GM23338 (cell line): Measurements from ENCODE around the gene RPIA.
"Not testable (repeated sequence)": the region's sequence is repeated elsewhere in the genome, so short reads cannot be mapped to it uniquely, and the experiment has no call there.

Source experiments
- CREB1 ChIP-seq: fragments of 250-450 bp; sonication (Bioruptor Pico); IDR thresholded peaks from 2 replicates; pipeline ENCODE4 v1.5.0; 2020; ENCODE audit warnings: low read depth, mild to moderate bottlenecking, moderate library complexity
- CTCF ChIP-seq, 2 experiments: fragments of 200-600 bp in 1 of 2; sonication (generic) in 1 of 2; conservative IDR thresholded peaks; 2 replicates each; pipeline versions ENCODE4 v1.5.1 to v1.6.1; 2016 to 2017; ENCODE audit warnings: antibody characterized with exemption in 2 of 2, low read depth in 2 of 2, mild to moderate bottlenecking in 2 of 2, moderate library complexity in 1 of 2
- ETS1 ChIP-seq: IDR thresholded peaks from 2 replicates; pipeline ENCODE4 v1.6.1; 2016; ENCODE audit warnings: antibody characterized with exemption
- EZH2 ChIP-seq: fragments of 200-600 bp; sonication (generic); IDR thresholded peaks from one replicate; pipeline ENCODE4 v1.8.0; 2017; ENCODE audit warnings: antibody characterized with exemption, mild to moderate bottlenecking, low read depth; ENCODE audit not compliant: unreplicated experiment
- EZH2phosphoT487 ChIP-seq: fragments of 200-600 bp; sonication (generic); IDR thresholded peaks from one replicate; pipeline ENCODE4 v1.8.1; 2018; ENCODE audit warnings: antibody characterized with exemption; ENCODE audit not compliant: unreplicated experiment
- JUNB ChIP-seq: IDR thresholded peaks from one replicate; pipeline ENCODE4 v1.6.1; 2016; ENCODE audit warnings: antibody characterized with exemption; ENCODE audit not compliant: unreplicated experiment
- NANOG ChIP-seq: IDR thresholded peaks from 2 replicates; pipeline ENCODE4 v1.6.1; 2016; ENCODE audit warnings: antibody characterized with exemption, borderline replicate concordance
- POLR2AphosphoS5 ChIP-seq: IDR thresholded peaks from 2 replicates; pipeline ENCODE4 v1.6.1; 2016; ENCODE audit warnings: antibody characterized with exemption, low read depth
- REST ChIP-seq: IDR thresholded peaks from one replicate; pipeline ENCODE4 v1.6.1; 2018; ENCODE audit warnings: antibody characterized with exemption; ENCODE audit not compliant: unreplicated experiment
- STAT1 ChIP-seq: IDR thresholded peaks from one replicate; pipeline ENCODE4 v1.6.1; 2016; ENCODE audit warnings: antibody characterized with exemption; ENCODE audit not compliant: unreplicated experiment
- ZNF331 ChIP-seq: fragments of 250-450 bp; sonication (Bioruptor Pico); IDR thresholded peaks from 2 replicates; pipeline ENCODE4 v1.5.0; 2020; ENCODE audit warnings: low read depth, mild to moderate bottlenecking, moderate library complexity
- ZNF462 ChIP-seq: fragments of 250-450 bp; sonication (Bioruptor Pico); IDR thresholded peaks from 2 replicates; pipeline ENCODE4 v1.5.0; 2020; ENCODE audit warnings: mild to moderate bottlenecking, moderate library complexity

GRCh38 chr2:88795932-88796331 is 104.5 kb downstream of the RPIA start:
- not testable (repeated sequence) for TF ChIP-seq CREB1 (CRISPR knock-in tag); CTCF (conservative IDR thresholded peaks at IDR 0.05; ENCODE audit: low read depth in 2 of 2); EZH2; ETS1; REST; NANOG; EZH2phosphoT487; ZNF331; POLR2AphosphoS5; JUNB; ZNF462; STAT1
